GM18870 (cell line): Measurements from ENCODE around the gene ANKIB1.
"Not testable (repeated sequence)": the region's sequence is repeated elsewhere in the genome, so short reads cannot be mapped to it uniquely, and the experiment has no call there.

ENCODE experiments used
- ATAC-seq: cut with Tn5 transposase; IDR thresholded peaks from one replicate; pipeline ENCODE4 v1.9.1; 2021; ENCODE audit warnings: moderate library complexity; ENCODE audit not compliant: unreplicated experiment

ANKIB1 gene

GRCh38 chr7:92442720-92443119 lies 196.9 kb downstream of the ANKIB1 start:
- ATAC-seq = not testable (repeated sequence)

GRCh38 chr7:92446869-92447344 lies 201.1 kb downstream of the ANKIB1 start:
- ATAC-seq = no peak

DNA sequence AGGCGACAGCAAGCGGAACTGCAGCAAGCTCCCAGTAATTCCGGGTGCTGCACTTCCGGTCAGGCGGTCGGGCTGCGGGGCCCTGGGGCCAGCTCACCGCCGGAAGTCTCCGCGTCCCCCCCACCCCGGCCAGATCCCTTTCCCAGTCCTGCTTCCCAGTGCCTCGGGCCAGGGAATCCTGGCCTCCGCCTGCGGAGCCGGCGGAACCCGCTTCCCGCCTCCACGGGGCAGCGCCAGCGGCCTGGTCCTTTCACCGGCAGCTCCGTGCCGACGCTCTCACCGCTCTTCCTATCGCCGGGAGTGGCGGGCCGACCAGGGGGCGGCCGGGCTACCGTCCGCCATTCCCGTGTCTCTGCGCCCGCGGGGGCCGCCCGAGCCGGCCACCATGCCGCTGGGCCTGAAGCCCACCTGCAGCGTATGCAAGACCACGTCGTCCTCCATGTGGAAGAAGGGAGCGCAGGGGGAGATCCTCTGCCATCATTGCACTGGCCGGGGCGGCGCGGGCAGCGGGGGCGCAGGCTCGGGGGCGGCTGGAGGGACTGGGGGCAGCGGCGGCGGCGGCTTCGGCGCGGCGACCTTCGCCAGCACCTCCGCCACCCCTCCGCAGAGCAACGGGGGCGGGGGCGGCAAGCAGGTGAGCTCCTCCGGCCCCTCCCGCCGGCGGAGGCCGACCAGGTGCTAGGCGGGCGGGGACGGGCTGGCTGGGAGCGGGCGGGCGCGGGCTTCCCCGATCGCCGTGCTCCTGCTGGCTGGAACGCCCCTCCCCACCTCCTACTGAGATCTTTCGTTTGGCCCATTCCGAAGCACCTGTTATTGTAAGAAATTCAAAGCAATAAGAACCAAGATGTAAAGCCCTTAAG lies 201.8 kb downstream of the ANKIB1 start, which contains the start of gene GATAD1:
TSS of gene GATAD1 (plus strand) at position 138 of the 860 bp plus-strand sequence. CDS start at position 386, 248 bp downstream.
- ATAC-seq = peak; percentile 86

- peak; percentile 39 for ATAC-seq
Observed at GRCh38 chr7:92448205-92448747, 202.5 kb downstream of the ANKIB1 start.
